Measurements from ENCODE around the gene CNGB1.

- peak in 1 of 6 experiments; percentile 10 for TF ChIP-seq CTCF (IDR thresholded peaks at IDR 0.05)
- no peak for TF ChIP-seq POLR2A (IDR thresholded peaks at IDR 0.05)
Measured at GRCh38 chr16:57999366-57999970, 28.5 kb upstream of the CNGB1 start.

Data from Peyer's patch (tissue), 4 donors.